Neuronal stem cell (in vitro differentiated cells): Measurements from ENCODE around the gene CTNND2.

ENCODE experiments used
- DNase-seq: peaks from one replicate; pipeline ENCODE4 v3.0.0-alpha.2; 2013; ENCODE audit warnings: low spot score
- H2AFZ ChIP-seq: one replicate; pipeline ENCODE4 v1.6.1; 2013; ENCODE audit warnings: mild to moderate bottlenecking, low read length, inconsistent platforms
- H2AK5ac ChIP-seq: 2 replicates; pipeline ENCODE4 v1.6.1; 2013; ENCODE audit warnings: low read depth, mild to moderate bottlenecking, inconsistent platforms, low read length, moderate library complexity, mixed read lengths
- H2BK120ac ChIP-seq: 2 replicates; pipeline ENCODE4 v1.6.1; 2013; ENCODE audit warnings: low read depth, mild to moderate bottlenecking, inconsistent platforms, low read length, moderate library complexity, mixed read lengths
- H2BK12ac ChIP-seq: one replicate; pipeline ENCODE4 v1.6.1; 2013; ENCODE audit warnings: low read length, inconsistent platforms
- H2BK15ac ChIP-seq: 2 replicates; pipeline ENCODE4 v1.6.1; 2013; ENCODE audit warnings: mild to moderate bottlenecking, low read length, inconsistent platforms, mixed read lengths
- H2BK5ac ChIP-seq: one replicate; pipeline ENCODE4 v1.6.1; 2013; ENCODE audit warnings: inconsistent platforms, mild to moderate bottlenecking, low read length, moderate library complexity
- H3K14ac ChIP-seq: one replicate; pipeline ENCODE4 v1.6.1; 2013; ENCODE audit warnings: low read length, inconsistent platforms
- H3K18ac ChIP-seq: 2 replicates; pipeline ENCODE4 v1.6.1; 2013; ENCODE audit warnings: low read length, inconsistent platforms
- H3K23ac ChIP-seq: 2 replicates; pipeline ENCODE4 v1.6.1; 2013; ENCODE audit warnings: low read depth, mild to moderate bottlenecking, mixed read lengths, low read length, inconsistent platforms; ENCODE audit not compliant: poor library complexity
- H3K27ac ChIP-seq: replicated peaks from 3 replicates; pipeline ENCODE4 v1.5.1; 2013; ENCODE audit warnings: low read length, inconsistent platforms
- H3K27me3 ChIP-seq, 3 experiments: 2 replicates each; pipeline ENCODE4 v1.6.1; 2013; ENCODE audit warnings: low read length in 3 of 3, mild to moderate bottlenecking in 2 of 3, inconsistent platforms in 1 of 3, low read depth in 1 of 3, mixed read lengths in 1 of 3, moderate library complexity in 1 of 3; ENCODE audit not compliant: control insufficient read depth in 3 of 3, insufficient read depth in 3 of 3
- H3K36me3 ChIP-seq, 2 donors: replicated peaks in 1 of 2; 2 replicates each; pipeline ENCODE4 v1.6.1; 2013; ENCODE audit warnings: low read length in 2 of 2; ENCODE audit not compliant: control insufficient read depth in 2 of 2, insufficient read depth in 2 of 2
- H3K4ac ChIP-seq: 2 replicates; pipeline ENCODE4 v1.6.1; 2013; ENCODE audit warnings: inconsistent platforms, mild to moderate bottlenecking, low read length, moderate library complexity
- H3K4me1 ChIP-seq, 2 donors: 1 replicate in 1 of 2; 2 replicates in 1 of 2; pipeline ENCODE4 v1.6.1; 2013; ENCODE audit warnings: low read length in 2 of 2, low read depth in 1 of 2; ENCODE audit not compliant: control insufficient read depth in 2 of 2, insufficient read depth in 1 of 2
- H3K4me2 ChIP-seq: one replicate; pipeline ENCODE4 v1.6.1; 2013; ENCODE audit warnings: mild to moderate bottlenecking, low read length, inconsistent platforms; ENCODE audit not compliant: insufficient read depth, poor library complexity, severe bottlenecking
- H3K4me3 ChIP-seq, 2 donors: 2 replicates each; pipeline ENCODE4 v1.5.1; 2013; ENCODE audit warnings: low read length in 2 of 2, mild to moderate bottlenecking in 2 of 2, inconsistent platforms in 1 of 2, moderate library complexity in 1 of 2
- H3K79me1 ChIP-seq: one replicate; pipeline ENCODE4 v1.6.1; 2013; ENCODE audit warnings: low read depth, mild to moderate bottlenecking, inconsistent platforms, low read length, moderate library complexity
- H3K9ac ChIP-seq: one replicate; pipeline ENCODE4 v1.6.1; 2013; ENCODE audit warnings: mild to moderate bottlenecking, low read depth, low read length, inconsistent platforms; ENCODE audit not compliant: poor library complexity
- H3K9me3 ChIP-seq, 2 donors: replicated peaks in 1 of 2; 2 replicates each; pipeline versions ENCODE3 to v1.6.1; 2013; ENCODE audit warnings: low read length in 2 of 2, mild to moderate bottlenecking in 2 of 2, inconsistent platforms in 1 of 2, low read depth in 1 of 2, mixed read lengths in 1 of 2, moderate library complexity in 1 of 2; ENCODE audit not compliant: control insufficient read depth in 2 of 2, insufficient read depth in 1 of 2
- H4K8ac ChIP-seq: one replicate; pipeline ENCODE4 v1.6.1; 2013; ENCODE audit warnings: low read depth, mild to moderate bottlenecking, inconsistent platforms, low read length, moderate library complexity
- H4K91ac ChIP-seq: one replicate; pipeline ENCODE4 v1.6.1; 2013; ENCODE audit warnings: low read length, low read depth, mild to moderate bottlenecking, inconsistent platforms; ENCODE audit not compliant: poor library complexity
- WGBS, 2 donors: extraction: QIAGEN DNeasy Blood & Tissue Kit; methylation state at CpG; one replicate each; pipeline ENCODE4 v1.1.7; 2013; ENCODE audit warnings: missing lambda C conversion rate in 2 of 2, mixed read lengths in 1 of 2; ENCODE audit not compliant: insufficient read length in 2 of 2, insufficient replicate concordance in 1 of 2; ENCODE audit errors: extremely low coverage in 2 of 2; 5-methylcytosine and 5-hydroxymethylcytosine counted together

Gene CTNND2

DNA sequence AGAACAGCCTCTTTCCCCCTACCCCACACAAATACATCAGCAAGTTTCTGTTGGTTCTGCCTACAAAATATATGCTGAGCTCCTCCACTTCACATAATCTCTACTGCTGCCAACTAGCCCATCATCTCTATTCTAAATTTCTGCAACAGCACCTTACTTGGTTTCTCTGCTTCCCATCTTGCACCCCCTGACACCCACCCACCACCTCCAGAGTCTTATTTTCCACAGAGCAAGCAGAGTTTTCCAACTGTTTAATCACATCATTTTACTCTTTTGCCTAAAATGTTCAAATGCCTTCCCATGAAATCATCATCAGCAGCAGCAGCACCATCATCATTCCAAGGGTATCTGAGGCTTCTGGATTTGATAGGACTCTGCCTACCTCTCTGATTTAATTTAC lies 295.7 kb downstream of the CTNND2 start:
- Histone ChIP-seq H2BK120ac (no peak overlapping the region), H3K27me3 (no peaks in the 10 kb centered on the region)

GRCh38 chr5:11607944-11608483 lies 296.2 kb downstream of the CTNND2 start:
- Histone ChIP-seq H3K4me1 (no peaks in the 10 kb centered on the region), H3K4me3 (no peak overlapping the region), H2AFZ (no peak overlapping the region), H3K18ac (no peak overlapping the region), H2BK120ac (no peak overlapping the region), H2BK5ac (no peak overlapping the region), H3K14ac (no peak overlapping the region), H3K36me3 (no peaks in the 10 kb centered on the region), H2AK5ac (no peak overlapping the region), H3K9me3 (no peaks in the 10 kb centered on the region), H3K4me2 (no peak overlapping the region), H3K79me1 (no peaks in the 10 kb centered on the region), H3K9ac (no peak overlapping the region), H2BK15ac (no peak overlapping the region), H4K91ac (no peak overlapping the region), H3K27ac (no peak overlapping the region), H3K4ac (no peak overlapping the region), H3K23ac (no peak overlapping the region), H3K27me3 (no peaks in the 10 kb centered on the region), H2BK12ac (no peak overlapping the region), H4K8ac (no peak overlapping the region)
- DNase-seq: no peak

More for the DNA sequence above, 295.7 kb downstream of the CTNND2 start:
- Histone ChIP-seq H4K91ac (no peak overlapping the region), H4K8ac (no peak overlapping the region), H2AFZ (no peak overlapping the region), H3K23ac (no peak overlapping the region), H3K9me3 (no peaks in the 10 kb centered on the region), H3K9ac (no peak overlapping the region), H2AK5ac (no peak overlapping the region), H2BK5ac (no peak overlapping the region), H3K27ac (no peak overlapping the region), H2BK12ac (no peak overlapping the region), H3K79me1 (no peaks in the 10 kb centered on the region), H3K14ac (no peak overlapping the region), H3K4ac (no peak overlapping the region), H3K4me3 (no peak overlapping the region), H3K36me3 (no peaks in the 10 kb centered on the region), H2BK15ac (no peak overlapping the region), H3K4me2 (no peak overlapping the region), H3K18ac (no peak overlapping the region), H3K4me1 (no peaks in the 10 kb centered on the region)
- no peak for DNase-seq

- no peak overlapping the region for H3K4ac ChIP-seq
- no peak overlapping the region for H3K4me2 ChIP-seq
- no peaks in the 10 kb centered on the region for H3K27me3 ChIP-seq
- H3K36me3 ChIP-seq: no peaks in the 10 kb centered on the region
- H2BK5ac ChIP-seq: no peak overlapping the region
- no CpG with 5 or more reads among the region's 3 CpGs for WGBS, 2 donors
- H3K23ac ChIP-seq: no peak overlapping the region
- no peak overlapping the region for H2BK120ac ChIP-seq
- no peak overlapping the region for H2BK12ac ChIP-seq
- no peak overlapping the region for H3K27ac ChIP-seq
- no peak overlapping the region for H4K91ac ChIP-seq
- H3K4me3 ChIP-seq: no peak overlapping the region
- no peak overlapping the region for H3K9ac ChIP-seq
- H2AK5ac ChIP-seq: no peak overlapping the region
- no peak overlapping the region for H3K18ac ChIP-seq
- H3K4me1 ChIP-seq: no peaks in the 10 kb centered on the region
- H3K14ac ChIP-seq: no peak overlapping the region
- H3K9me3 ChIP-seq: peaks cover 0 to 3% of the 10 kb centered on the region in 2 donors
- no peak overlapping the region for H4K8ac ChIP-seq
- no peaks in the 10 kb centered on the region for H3K79me1 ChIP-seq
- H2BK15ac ChIP-seq: no peak overlapping the region
- no peak for DNase-seq
- no peak overlapping the region for H2AFZ ChIP-seq
These were observed 301.9 kb downstream of the CTNND2 start for GRCh38 chr5:11602298-11602697.

GRCh38 chr5:11599499-11599898 lies 304.7 kb downstream of the CTNND2 start:
- no CpG with 5 or more reads among the region's 5 CpGs for WGBS, 2 donors
- DNase-seq: no peak
- Histone ChIP-seq H4K8ac (no peak overlapping the region), H2BK12ac (no peak overlapping the region), H3K18ac (no peak overlapping the region), H3K27me3 (no peaks in the 10 kb centered on the region), H2BK120ac (no peak overlapping the region), H3K27ac (no peak overlapping the region), H3K4me3 (no peak overlapping the region), H3K36me3 (no peaks in the 10 kb centered on the region), H2AFZ (no peak overlapping the region), H3K4me2 (no peak overlapping the region), H2BK15ac (no peak overlapping the region), H3K4ac (no peak overlapping the region), H3K9me3 (peaks cover 0 to 3% of the 10 kb centered on the region in 2 donors), H3K9ac (no peak overlapping the region), H4K91ac (no peak overlapping the region), H3K14ac (no peak overlapping the region), H3K23ac (no peak overlapping the region), H3K4me1 (peaks cover 0 to 16% of the 10 kb centered on the region in 2 donors), H3K79me1 (no peaks in the 10 kb centered on the region), H2AK5ac (no peak overlapping the region), H2BK5ac (no peak overlapping the region)
